ENCODE measurements around the gene TRAPPC3. TPM values are rescaled to one million over a fixed set of nuclear protein-coding genes. Genes with fewer than 3 reads are reported as not detected.

TRAPPC3 gene

DNA sequence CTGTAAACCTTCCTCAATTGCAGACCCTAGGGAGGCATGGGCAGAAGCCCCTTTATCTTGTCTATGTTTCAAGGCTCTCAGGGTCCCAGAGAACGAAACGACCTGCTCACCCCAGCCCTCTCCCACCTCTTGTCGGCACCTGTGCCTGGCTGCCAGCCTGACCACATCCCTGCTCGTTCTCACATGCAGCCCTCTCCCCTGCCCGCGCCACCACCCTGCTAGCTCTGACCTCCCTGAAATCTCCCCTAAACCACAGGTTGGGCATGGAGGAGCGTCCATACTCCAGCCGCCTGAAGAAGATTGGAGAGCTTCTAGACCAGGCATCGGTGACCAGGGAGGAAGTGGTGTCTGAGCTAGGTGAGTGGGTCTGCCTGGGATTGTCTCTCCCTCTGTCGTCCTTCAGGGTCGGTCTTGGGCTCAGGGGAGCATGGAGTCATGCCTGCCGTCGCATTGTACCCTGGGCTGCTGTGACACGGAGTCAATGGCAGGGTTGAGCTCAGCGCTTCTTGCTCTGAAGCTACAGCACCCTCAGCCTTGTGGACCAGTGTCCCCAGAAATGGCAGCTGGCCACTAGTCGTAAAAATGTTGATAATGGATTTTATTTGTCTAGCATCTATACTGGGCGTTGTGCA lies 57.0 kb downstream of the TRAPPC3 start:
- Histone ChIP-seq H3K27me3 (ENCODE audit: control insufficient read depth, insufficient read depth, low read length) (no peaks in the 10 kb centered on the region), H3K9me3 (replicated peaks; ENCODE audit: low read length) (no peaks in the 10 kb centered on the region), H3K36me3 (ENCODE audit: insufficient read depth, low read length) (peaks cover 47% of the 10 kb centered on the region), H3K9ac (ENCODE audit: low read depth, low read length) (no peak overlapping the region), H3K4me2 (ENCODE audit: low read length) (no peak overlapping the region), H3K4me1 (ENCODE audit: control insufficient read depth, insufficient read depth, low read length) (peaks cover 14% of the 10 kb centered on the region), H3K4me3 (ENCODE audit: low read length) (no peak overlapping the region)

DNA sequence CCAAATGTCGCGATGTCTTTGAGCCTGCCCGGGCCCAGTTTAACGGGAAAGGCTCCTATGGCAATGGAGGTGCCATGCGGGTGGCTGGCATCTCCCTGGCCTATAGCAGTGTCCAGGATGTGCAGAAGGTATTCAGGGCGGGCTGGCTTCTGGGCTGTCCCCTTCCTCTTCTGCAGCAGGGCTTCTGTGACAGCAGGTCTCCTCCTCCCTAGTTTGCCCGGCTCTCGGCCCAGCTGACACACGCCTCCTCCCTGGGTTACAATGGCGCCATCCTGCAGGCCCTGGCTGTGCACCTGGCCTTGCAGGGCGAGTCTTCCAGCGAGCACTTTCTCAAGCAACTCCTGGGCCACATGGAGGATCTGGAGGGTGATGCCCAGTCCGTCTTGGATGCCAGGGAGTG lies 57.6 kb downstream of the TRAPPC3 start:
- no peak overlapping the region for H3K4me2 ChIP-seq (ENCODE audit: low read length)
- peaks cover 47% of the 10 kb centered on the region for H3K36me3 ChIP-seq (ENCODE audit: insufficient read depth, low read length)
- H3K27me3 ChIP-seq (ENCODE audit: control insufficient read depth, insufficient read depth, low read length) = no peaks in the 10 kb centered on the region
- no peak overlapping the region for H3K9ac ChIP-seq (ENCODE audit: low read depth, low read length)
- peaks cover 14% of the 10 kb centered on the region for H3K4me1 ChIP-seq (ENCODE audit: control insufficient read depth, insufficient read depth, low read length)
- H3K4me3 ChIP-seq (ENCODE audit: low read length) = no peak overlapping the region
- no peaks in the 10 kb centered on the region for H3K9me3 ChIP-seq (replicated peaks; ENCODE audit: low read length)

GRCh38 chr1:36091141-36091540 lies 58.1 kb downstream of the TRAPPC3 start:
- no peak overlapping the region for H3K4me2 ChIP-seq (ENCODE audit: low read length)
- no peaks in the 10 kb centered on the region for H3K27me3 ChIP-seq (ENCODE audit: control insufficient read depth, insufficient read depth, low read length)
- H3K4me1 ChIP-seq (ENCODE audit: control insufficient read depth, insufficient read depth, low read length) = peaks cover 14% of the 10 kb centered on the region
- no peak overlapping the region for H3K4me3 ChIP-seq (ENCODE audit: low read length)
- no peak overlapping the region for H3K9ac ChIP-seq (ENCODE audit: low read depth, low read length)
- no peaks in the 10 kb centered on the region for H3K9me3 ChIP-seq (replicated peaks; ENCODE audit: low read length)
- H3K36me3 ChIP-seq (ENCODE audit: insufficient read depth, low read length) = peaks cover 44% of the 10 kb centered on the region

- peak overlapping the region; percentile 86 for H3K9ac ChIP-seq (ENCODE audit: low read depth, low read length)
- peaks cover 17% of the 10 kb centered on the region for H3K4me1 ChIP-seq (ENCODE audit: control insufficient read depth, insufficient read depth, low read length)
- H3K9me3 ChIP-seq (replicated peaks; ENCODE audit: low read length) = no peaks in the 10 kb centered on the region
- peak overlapping the region; percentile 91 for H3K4me3 ChIP-seq (ENCODE audit: low read length)
- H3K4me2 ChIP-seq (ENCODE audit: low read length) = peak overlapping the region; percentile 96
- no peaks in the 10 kb centered on the region for H3K27me3 ChIP-seq (ENCODE audit: control insufficient read depth, insufficient read depth, low read length)
- H3K36me3 ChIP-seq (ENCODE audit: insufficient read depth, low read length) = peaks cover 29% of the 10 kb centered on the region
These were observed 59.7 kb downstream of the TRAPPC3 start for GRCh38 chr1:36089393-36090121.

- peaks cover 20% of the 10 kb centered on the region for H3K4me1 ChIP-seq (ENCODE audit: control insufficient read depth, insufficient read depth, low read length)
- H3K36me3 ChIP-seq (ENCODE audit: insufficient read depth, low read length) = peaks cover 21% of the 10 kb centered on the region
- peak within 1 kb of the TSS; percentile 86 for H3K9ac ChIP-seq (ENCODE audit: low read depth, low read length)
- no peaks in the 10 kb centered on the region for H3K27me3 ChIP-seq (ENCODE audit: control insufficient read depth, insufficient read depth, low read length)
- H3K4me3 ChIP-seq (ENCODE audit: low read length) = peak within 1 kb of the TSS; percentile 91
- peak within 1 kb of the TSS; percentile 96 for H3K4me2 ChIP-seq (ENCODE audit: low read length)
- H3K9me3 ChIP-seq (replicated peaks; ENCODE audit: low read length) = no peaks in the 10 kb centered on the region
These were observed 60.5 kb downstream of the TRAPPC3 start, which contains the start of gene ADPRS for GRCh38 chr1:36088577-36089392. Gene ADPRS, plus strand, starts transcription at chr1:36088892. Its CDS starts 13 bp downstream, at chr1:36088905.

GRCh38 chr1:36088265-36088576 lies 61.1 kb downstream of the TRAPPC3 start:
- Histone ChIP-seq H3K9me3 (replicated peaks; ENCODE audit: low read length) (no peaks in the 10 kb centered on the region), H3K9ac (ENCODE audit: low read depth, low read length) (peak overlapping the region; percentile 86), H3K4me1 (ENCODE audit: control insufficient read depth, insufficient read depth, low read length) (peaks cover 20% of the 10 kb centered on the region), H3K36me3 (ENCODE audit: insufficient read depth, low read length) (peaks cover 15% of the 10 kb centered on the region), H3K4me2 (ENCODE audit: low read length) (peak overlapping the region; percentile 96), H3K4me3 (ENCODE audit: low read length) (peak overlapping the region; percentile 91), H3K27me3 (ENCODE audit: control insufficient read depth, insufficient read depth, low read length) (no peaks in the 10 kb centered on the region)

- Histone ChIP-seq H3K9me3 (replicated peaks; ENCODE audit: low read length) (no peaks in the 10 kb centered on the region), H3K36me3 (ENCODE audit: insufficient read depth, low read length) (peaks cover 8% of the 10 kb centered on the region), H3K4me2 (ENCODE audit: low read length) (no peak overlapping the region), H3K4me1 (ENCODE audit: control insufficient read depth, insufficient read depth, low read length) (peaks cover 20% of the 10 kb centered on the region), H3K4me3 (ENCODE audit: low read length) (no peak overlapping the region), H3K9ac (ENCODE audit: low read depth, low read length) (no peak overlapping the region), H3K27me3 (ENCODE audit: control insufficient read depth, insufficient read depth, low read length) (no peaks in the 10 kb centered on the region)
These were observed 61.8 kb downstream of the TRAPPC3 start for GRCh38 chr1:36087233-36088123.

Small RNA genes lying within 50 kb of the gene (small RNA-seq; reads per million reads assigned to genes)
- not detected for gene RN7SL131P

Data from skeletal muscle satellite cell (primary cell).